Nephron (organoid): Measurements from ENCODE around the gene MAP4K4.

Experiments used
- H3K27ac Mint-ChIP-seq, 3 experiments: 2 replicates each; pipeline ENCODE4 v1.8.0; 2020; ENCODE audit warnings: mixed read lengths in 3 of 3, mild to moderate bottlenecking in 2 of 3, moderate library complexity in 1 of 3
- H3K27me3 Mint-ChIP-seq: 2 replicates; pipeline ENCODE4 v1.8.0; 2021; ENCODE audit warnings: low read depth, mild to moderate bottlenecking, moderate library complexity, mixed read lengths
- H3K36me3 Mint-ChIP-seq: 2 replicates; pipeline ENCODE4 v1.8.0; 2020; ENCODE audit warnings: low read depth, mixed read lengths
- H3K4me1 Mint-ChIP-seq: 2 replicates; pipeline ENCODE4 v1.8.0; 2020; ENCODE audit warnings: mixed read lengths
- H3K4me3 Mint-ChIP-seq, 3 experiments: 2 replicates each; pipeline ENCODE4 v1.8.0; 2020; ENCODE audit warnings: mild to moderate bottlenecking in 3 of 3, mixed read lengths in 3 of 3, moderate library complexity in 2 of 3
- H3K9me3 Mint-ChIP-seq: 2 replicates; pipeline ENCODE4 v1.8.0; 2020; ENCODE audit warnings: mixed read lengths
- CTCF ChIP-seq, 3 experiments: fragments of 200-600 bp; sonication (generic); IDR thresholded peaks; one replicate each; pipeline ENCODE4 v1.5.0; 2021; ENCODE audit warnings: antibody characterized with exemption in 3 of 3; ENCODE audit not compliant: unreplicated experiment in 3 of 3

MAP4K4 gene

GRCh38 chr2:101665312-101665711, 32.2 kb upstream of the MAP4K4 start:
- Mint-ChIP-seq H3K4me3 (no peak overlapping the region), H3K4me1 (no peaks in the 10 kb centered on the region), H3K9me3 (peaks cover 5% of the 10 kb centered on the region), H3K27ac (no peak overlapping the region), H3K36me3 (no peaks in the 10 kb centered on the region), H3K27me3 (no peaks in the 10 kb centered on the region)
- no peak for TF ChIP-seq CTCF (IDR thresholded peaks at IDR 0.05; ENCODE audit: unreplicated experiment in 3 of 3)

- no peak overlapping the region for H3K27ac Mint-ChIP-seq
- no peak overlapping the region for H3K4me3 Mint-ChIP-seq
- no peaks in the 10 kb centered on the region for H3K27me3 Mint-ChIP-seq
- TF ChIP-seq CTCF (IDR thresholded peaks at IDR 0.05; ENCODE audit: unreplicated experiment in 3 of 3): no peak
- no peaks in the 10 kb centered on the region for H3K36me3 Mint-ChIP-seq
- H3K9me3 Mint-ChIP-seq: peaks cover 14% of the 10 kb centered on the region
- H3K4me1 Mint-ChIP-seq: no peaks in the 10 kb centered on the region
These were observed 29.7 kb upstream of the MAP4K4 start for GRCh38 chr2:101667823-101668222.

DNA sequence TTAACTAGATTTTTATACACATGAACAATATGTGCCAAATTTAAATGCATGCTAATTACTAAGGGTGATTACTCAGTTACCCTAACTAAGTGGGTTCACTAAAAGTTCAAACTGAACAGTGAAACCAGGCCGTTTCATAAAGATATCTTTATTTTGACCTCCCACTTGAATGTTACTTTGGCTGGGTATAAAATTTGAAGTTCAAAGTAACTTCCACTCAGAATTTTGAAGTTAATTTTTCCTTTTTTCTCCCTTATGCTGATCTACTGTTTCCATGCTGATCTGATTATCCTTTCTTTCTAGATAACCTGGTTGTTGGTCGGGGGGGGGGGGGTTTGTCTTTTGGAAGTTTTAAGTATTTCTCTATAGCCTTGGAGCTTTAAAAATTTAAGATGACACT, 25.5 kb upstream of the MAP4K4 start:
- Mint-ChIP-seq H3K9me3 (peaks cover 21% of the 10 kb centered on the region), H3K4me3 (no peak overlapping the region), H3K4me1 (no peaks in the 10 kb centered on the region), H3K27me3 (no peaks in the 10 kb centered on the region), H3K27ac (no peak overlapping the region), H3K36me3 (no peaks in the 10 kb centered on the region)
- no peak for TF ChIP-seq CTCF (IDR thresholded peaks at IDR 0.05; ENCODE audit: unreplicated experiment in 3 of 3)

GRCh38 chr2:101673920-101674319, 23.6 kb upstream of the MAP4K4 start:
- Mint-ChIP-seq H3K4me1 (no peaks in the 10 kb centered on the region), H3K9me3 (peaks cover 21% of the 10 kb centered on the region), H3K27me3 (no peaks in the 10 kb centered on the region), H3K36me3 (no peaks in the 10 kb centered on the region), H3K27ac (no peak overlapping the region), H3K4me3 (no peak overlapping the region)
- TF ChIP-seq CTCF (IDR thresholded peaks at IDR 0.05; ENCODE audit: unreplicated experiment in 3 of 3): no peak

DNA sequence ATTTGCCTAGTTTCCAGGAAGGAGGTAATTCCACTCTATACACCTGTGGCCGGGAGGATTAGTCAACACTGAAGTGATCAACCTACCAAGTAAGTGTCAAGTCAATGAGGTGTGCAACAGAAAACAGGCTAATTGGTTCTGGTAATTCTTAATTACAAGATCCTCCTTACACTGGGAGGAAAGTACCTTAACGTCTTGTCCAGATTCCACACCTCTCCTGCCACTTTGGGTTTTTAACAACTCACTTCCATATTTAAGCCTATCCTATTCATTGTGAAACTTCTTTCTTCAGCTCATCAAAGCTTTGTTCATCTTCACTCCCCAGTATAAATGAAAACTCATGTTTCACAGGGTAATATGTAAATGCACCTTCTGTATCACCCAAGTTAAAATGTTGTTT, 22.0 kb upstream of the MAP4K4 start:
- H3K27me3 Mint-ChIP-seq: no peaks in the 10 kb centered on the region
- TF ChIP-seq CTCF (IDR thresholded peaks at IDR 0.05; ENCODE audit: unreplicated experiment in 3 of 3): no peak
- H3K27ac Mint-ChIP-seq: no peak overlapping the region
- no peak overlapping the region for H3K4me3 Mint-ChIP-seq
- peaks cover 17% of the 10 kb centered on the region for H3K9me3 Mint-ChIP-seq
- H3K4me1 Mint-ChIP-seq: peaks cover 6% of the 10 kb centered on the region
- no peaks in the 10 kb centered on the region for H3K36me3 Mint-ChIP-seq

GRCh38 chr2:101676674-101677073, 20.8 kb upstream of the MAP4K4 start:
- no peak for TF ChIP-seq CTCF (IDR thresholded peaks at IDR 0.05; ENCODE audit: unreplicated experiment in 3 of 3)
- H3K36me3 Mint-ChIP-seq: no peaks in the 10 kb centered on the region
- no peak overlapping the region for H3K4me3 Mint-ChIP-seq
- no peaks in the 10 kb centered on the region for H3K27me3 Mint-ChIP-seq
- H3K4me1 Mint-ChIP-seq: peaks cover 6% of the 10 kb centered on the region
- H3K27ac Mint-ChIP-seq: no peak overlapping the region
- peaks cover 15% of the 10 kb centered on the region for H3K9me3 Mint-ChIP-seq
